Cerebellar nuclear complex (tissue), 1 donor: ENCODE measurements around the gene OR7C2.

Source experiments
- DNase-seq, 2 experiments: peaks; one replicate each; lab custom pipeline; 2025; lab: John Stamatoyannopoulos, UW

The OR7C2 gene

GRCh38 chr19:14979476-14980255 is 38.4 kb downstream of the OR7C2 start, which contains the start of gene SLC1A6:
Gene SLC1A6, minus strand, starts transcription at chr19:14979864. Its CDS starts 6,954 bp downstream, at chr19:14972910.
- DNase-seq = no peak

DNA sequence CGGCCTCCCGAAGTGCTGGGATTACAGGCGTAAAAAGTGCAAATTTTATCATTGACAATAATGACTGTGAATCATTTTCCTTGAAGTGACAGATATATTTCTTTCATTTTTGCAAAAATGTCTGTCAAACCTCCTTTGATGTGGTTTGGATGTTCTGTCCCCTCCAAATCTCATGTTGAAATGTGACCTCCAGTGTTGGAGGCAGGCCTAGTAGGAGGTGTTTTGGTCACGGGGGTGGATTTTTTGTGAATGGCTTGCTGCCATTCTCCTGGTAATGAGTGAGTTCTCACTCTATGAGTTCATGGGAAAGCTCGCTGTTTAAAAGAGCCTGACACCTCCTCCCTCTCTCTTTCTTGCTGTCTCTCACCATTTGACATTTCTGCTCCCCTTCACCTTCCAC is 43.8 kb downstream of the OR7C2 start:
- no peak for DNase-seq
